Esophagus muscularis mucosa (tissue), 4 donors: Measurements from ENCODE around the gene CNTNAP4. TPM values are rescaled to one million over a fixed set of nuclear protein-coding genes. Genes with fewer than 3 reads are reported as not detected.

ENCODE experiments used
- DNase-seq: peaks from one replicate; pipeline ENCODE4 v3.0.0-alpha.2; 2017; ENCODE audit errors: extremely low spot score
- H3K27ac ChIP-seq, 4 donors: fragments of 200-600 bp; sonication (generic); replicated peaks in 1 of 4; 1 replicate in 3 of 4; 2 replicates in 1 of 4; pipeline ENCODE4 v1.5.1; 2016 to 2019; ENCODE audit warnings: mild to moderate bottlenecking in 1 of 4
- H3K27me3 ChIP-seq, 4 donors: fragments of 200-600 bp; sonication (generic); one replicate each; pipeline versions ENCODE4 v1.5.1 to v1.6.0; 2016 to 2019
- H3K36me3 ChIP-seq, 4 donors: fragments of 200-600 bp; sonication (generic); one replicate each; pipeline ENCODE4 v1.5.1; 2016 to 2019
- H3K4me1 ChIP-seq, 4 donors: fragments of 200-600 bp; sonication (generic); one replicate each; pipeline ENCODE4 v1.5.1; 2016 to 2019
- H3K4me3 ChIP-seq, 4 donors: fragments of 200-600 bp; sonication (generic); 1 replicate in 2 of 4; 2 replicates in 2 of 4; pipeline ENCODE4 v1.5.1; 2016 to 2019; ENCODE audit warnings: mild to moderate bottlenecking in 4 of 4, moderate library complexity in 1 of 4
- H3K9me3 ChIP-seq, 4 donors: fragments of 200-600 bp; sonication (generic); 1 replicate in 3 of 4; 2 replicates in 1 of 4; pipeline ENCODE4 v1.5.1; 2016 to 2019
- CTCF ChIP-seq, 3 experiments: fragments of 200-600 bp in 2 of 3; fragments of 450-650 bp in 1 of 3; sonication (generic) in 2 of 3; IDR thresholded peaks; one replicate each; pipeline ENCODE4 v1.5.1; 2017 to 2019; ENCODE audit warnings: antibody characterized with exemption in 3 of 3, mild to moderate bottlenecking in 2 of 3, moderate library complexity in 1 of 3
- EP300 ChIP-seq: sonication (generic); formaldehyde crosslinking; IDR thresholded peaks from one replicate; pipeline ENCODE4 v1.6.1; 2017; ENCODE audit warnings: antibody characterized with exemption
- POLR2A ChIP-seq: fragments of 450-650 bp; IDR thresholded peaks from one replicate; pipeline ENCODE4 v1.6.1; 2017; ENCODE audit warnings: antibody characterized with exemption, moderate library complexity, mild to moderate bottlenecking, low read depth
- POLR2AphosphoS5 ChIP-seq, 2 donors: sonication (generic); formaldehyde crosslinking; IDR thresholded peaks; one replicate each; pipeline ENCODE4 v1.6.1; 2017; ENCODE audit warnings: antibody characterized with exemption in 2 of 2
- WGBS: methylation state at CpG from one replicate; pipeline ENCODE4 v1.1.5; 2018; 5-methylcytosine and 5-hydroxymethylcytosine counted together
- intact Hi-C: fragments of 100-400 bp; cut with DNase I; formaldehyde crosslinking; loops from one replicate; pipeline ENCODE4 v1.15.1; 2023
- total RNA-seq, 4 donors: library from RNA; depleted of rRNA; stranded (reverse); fragments of >200 nt; gene quantifications; one replicate each; pipeline versions ENCODE4 v1.1.0 to v1.2.1, GENCODE V29; 2016

The CNTNAP4 gene
- total RNA-seq, 4 donors from 2014 or later = 0.80 to 2.1 (median 1.6) TPM

GRCh38 chr16:76268824-76269223 is 8.4 kb upstream of the CNTNAP4 start:
- H3K9me3 ChIP-seq = peaks cover 0 to 13% (median 2%) of the 10 kb centered on the region in 4 donors
- no peaks in the 10 kb centered on the region for H3K27me3 ChIP-seq
- 72% methylated on average over 1 of the region's 1 CpG for WGBS
- H3K27ac ChIP-seq = no peak overlapping the region
- H3K36me3 ChIP-seq = no peaks in the 10 kb centered on the region
- DNase-seq = no peak
- TF ChIP-seq POLR2A (no peak), POLR2AphosphoS5 (IDR thresholded peaks at IDR 0.05) (no peak), CTCF (IDR thresholded peaks at IDR 0.05) (no peak), EP300 (no peak)
- no peak overlapping the region for H3K4me3 ChIP-seq
- no peaks in the 10 kb centered on the region for H3K4me1 ChIP-seq
- intact Hi-C loops = no loop called here

- Histone ChIP-seq H3K27ac (no peak overlapping the region), H3K4me1 (no peaks in the 10 kb centered on the region), H3K36me3 (no peaks in the 10 kb centered on the region), H3K4me3 (peak overlapping the region in 2 of 4 donors; percentile 1 to 2), H3K27me3 (peaks cover 0 to 6% (median 0%) of the 10 kb centered on the region in 4 donors), H3K9me3 (no peaks in the 10 kb centered on the region)
- TF ChIP-seq POLR2A = no peak
- no peak for TF ChIP-seq CTCF (IDR thresholded peaks at IDR 0.05)
- TF ChIP-seq POLR2AphosphoS5 (IDR thresholded peaks at IDR 0.05) = no peak
- TF ChIP-seq EP300 = no peak
- intact Hi-C loops = no loop called here
- WGBS = 41% methylated on average over 9 of the region's 9 CpGs
- no peak for DNase-seq
These were observed 344 bp downstream of the CNTNAP4 start for GRCh38 chr16:76277460-76278030.

GRCh38 chr16:76278086-76278485 is 885 bp downstream of the CNTNAP4 start:
- H3K27me3 ChIP-seq = peaks cover 0 to 6% (median 0%) of the 10 kb centered on the region in 4 donors
- H3K27ac ChIP-seq = no peak overlapping the region
- no peaks in the 10 kb centered on the region for H3K4me1 ChIP-seq
- no peak for TF ChIP-seq EP300
- TF ChIP-seq POLR2A = no peak
- TF ChIP-seq CTCF (IDR thresholded peaks at IDR 0.05) = no peak
- no peak for TF ChIP-seq POLR2AphosphoS5 (IDR thresholded peaks at IDR 0.05)
- H3K36me3 ChIP-seq = no peaks in the 10 kb centered on the region
- WGBS = 72% methylated on average over 5 of the region's 5 CpGs
- H3K9me3 ChIP-seq = no peaks in the 10 kb centered on the region
- H3K4me3 ChIP-seq = no peak overlapping the region
- no peak for DNase-seq
- intact Hi-C loops = no loop called here

GRCh38 chr16:76278980-76279379 is 1.8 kb downstream of the CNTNAP4 start:
- no peak for DNase-seq
- Histone ChIP-seq H3K9me3 (no peaks in the 10 kb centered on the region), H3K36me3 (no peaks in the 10 kb centered on the region), H3K27me3 (peaks cover 0 to 6% (median 0%) of the 10 kb centered on the region in 4 donors), H3K27ac (no peak overlapping the region), H3K4me3 (no peak overlapping the region), H3K4me1 (no peaks in the 10 kb centered on the region)
- intact Hi-C loops = no loop called here
- no peak for TF ChIP-seq POLR2AphosphoS5 (IDR thresholded peaks at IDR 0.05)
- TF ChIP-seq POLR2A = no peak
- TF ChIP-seq CTCF (IDR thresholded peaks at IDR 0.05) = no peak
- no peak for TF ChIP-seq EP300
